Measurements from ENCODE around the gene CSNK1D. TPM values are rescaled to one million over a fixed set of nuclear protein-coding genes. Genes with fewer than 3 reads are reported as not detected.

CSNK1D gene
- total and polyA plus RNA-seq, 10 of the 15 experiments (the other 5 are each of a cell fraction or from before 2014, with no cell fraction given): 5.7 to 105 (median 58.1) TPM

DNA sequence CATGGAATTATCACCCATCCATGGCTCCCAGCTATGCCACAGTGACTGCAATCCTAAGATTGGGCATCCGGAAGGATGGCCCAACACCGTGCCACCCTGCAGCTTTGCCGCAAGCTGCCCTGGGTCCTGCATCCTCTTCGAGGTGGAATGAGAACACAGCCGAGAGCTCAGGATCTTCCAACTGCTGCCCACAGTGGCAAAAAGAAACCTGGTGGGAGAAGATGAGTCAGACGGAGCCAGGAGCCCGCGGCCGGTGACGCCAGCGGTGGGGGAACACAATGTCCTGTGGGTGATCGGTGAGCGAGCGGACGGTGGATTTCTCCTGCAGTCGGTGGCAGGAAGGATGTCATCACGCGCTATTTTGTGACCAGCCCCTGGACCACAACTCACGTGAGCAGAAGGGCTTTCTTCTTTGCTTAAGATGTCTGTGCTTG lies 23.8 kb upstream of the CSNK1D start (continued):
- TF ChIP-seq ELK1 (IDR thresholded peaks at IDR 0.05; ENCODE audit: low read depth, low read length): 0 out of 2 replicates have a peak, but pooled peaks have one; percentile 43
- TF ChIP-seq IKZF1 (conservative IDR thresholded peaks at IDR 0.05): peak; percentile 93
- peak; percentile 24 for TF ChIP-seq USF1 (IDR thresholded peaks at IDR 0.05; ENCODE audit: borderline replicate concordance, extremely low read length, insufficient read depth, low read depth, low read length)
- TF ChIP-seq ZNF24 (IDR thresholded peaks at IDR 0.05): no peak
- TF ChIP-seq, protein P1, sequence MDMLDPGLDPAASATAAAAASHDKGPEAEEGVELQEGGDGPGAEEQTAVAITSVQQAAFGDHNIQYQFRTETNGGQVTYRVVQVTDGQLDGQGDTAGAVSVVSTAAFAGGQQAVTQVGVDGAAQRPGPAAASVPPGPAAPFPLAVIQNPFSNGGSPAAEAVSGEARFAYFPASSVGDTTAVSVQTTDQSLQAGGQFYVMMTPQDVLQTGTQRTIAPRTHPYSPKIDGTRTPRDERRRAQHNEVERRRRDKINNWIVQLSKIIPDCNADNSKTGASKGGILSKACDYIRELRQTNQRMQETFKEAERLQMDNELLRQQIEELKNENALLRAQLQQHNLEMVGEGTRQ (IDR thresholded peaks at IDR 0.05; ENCODE audit: borderline replicate concordance, low read depth, low read length): peak; percentile 47; the same call in 1 of the 2 replicates
- no peak; the same call in 1 of the 2 replicates for TF ChIP-seq PML (IDR thresholded peaks at IDR 0.05; ENCODE audit: low read length)
- TF ChIP-seq TCF7 (IDR thresholded peaks at IDR 0.05; ENCODE audit: borderline replicate concordance): no peak
- TF ChIP-seq, protein P2, sequence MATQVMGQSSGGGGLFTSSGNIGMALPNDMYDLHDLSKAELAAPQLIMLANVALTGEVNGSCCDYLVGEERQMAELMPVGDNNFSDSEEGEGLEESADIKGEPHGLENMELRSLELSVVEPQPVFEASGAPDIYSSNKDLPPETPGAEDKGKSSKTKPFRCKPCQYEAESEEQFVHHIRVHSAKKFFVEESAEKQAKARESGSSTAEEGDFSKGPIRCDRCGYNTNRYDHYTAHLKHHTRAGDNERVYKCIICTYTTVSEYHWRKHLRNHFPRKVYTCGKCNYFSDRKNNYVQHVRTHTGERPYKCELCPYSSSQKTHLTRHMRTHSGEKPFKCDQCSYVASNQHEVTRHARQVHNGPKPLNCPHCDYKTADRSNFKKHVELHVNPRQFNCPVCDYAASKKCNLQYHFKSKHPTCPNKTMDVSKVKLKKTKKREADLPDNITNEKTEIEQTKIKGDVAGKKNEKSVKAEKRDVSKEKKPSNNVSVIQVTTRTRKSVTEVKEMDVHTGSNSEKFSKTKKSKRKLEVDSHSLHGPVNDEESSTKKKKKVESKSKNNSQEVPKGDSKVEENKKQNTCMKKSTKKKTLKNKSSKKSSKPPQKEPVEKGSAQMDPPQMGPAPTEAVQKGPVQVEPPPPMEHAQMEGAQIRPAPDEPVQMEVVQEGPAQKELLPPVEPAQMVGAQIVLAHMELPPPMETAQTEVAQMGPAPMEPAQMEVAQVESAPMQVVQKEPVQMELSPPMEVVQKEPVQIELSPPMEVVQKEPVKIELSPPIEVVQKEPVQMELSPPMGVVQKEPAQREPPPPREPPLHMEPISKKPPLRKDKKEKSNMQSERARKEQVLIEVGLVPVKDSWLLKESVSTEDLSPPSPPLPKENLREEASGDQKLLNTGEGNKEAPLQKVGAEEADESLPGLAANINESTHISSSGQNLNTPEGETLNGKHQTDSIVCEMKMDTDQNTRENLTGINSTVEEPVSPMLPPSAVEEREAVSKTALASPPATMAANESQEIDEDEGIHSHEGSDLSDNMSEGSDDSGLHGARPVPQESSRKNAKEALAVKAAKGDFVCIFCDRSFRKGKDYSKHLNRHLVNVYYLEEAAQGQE (IDR thresholded peaks at IDR 0.05; ENCODE audit: low read depth, low read length): no peak
- TF ChIP-seq ZNF207 (IDR thresholded peaks at IDR 0.05; ENCODE audit: borderline replicate concordance): no peak
- no peak for TF ChIP-seq SUZ12 (IDR thresholded peaks at IDR 0.05; ENCODE audit: unreplicated experiment)
- TF ChIP-seq DPF2 (IDR thresholded peaks at IDR 0.05): peak; percentile 52; the same call in 1 of the 2 replicates
- no peak for TF ChIP-seq EGR1 (IDR thresholded peaks at IDR 0.05; ENCODE audit: borderline replicate concordance in 1 of 2, low read depth in 2 of 2, low read length in 2 of 2)
- TF ChIP-seq, protein P3, sequence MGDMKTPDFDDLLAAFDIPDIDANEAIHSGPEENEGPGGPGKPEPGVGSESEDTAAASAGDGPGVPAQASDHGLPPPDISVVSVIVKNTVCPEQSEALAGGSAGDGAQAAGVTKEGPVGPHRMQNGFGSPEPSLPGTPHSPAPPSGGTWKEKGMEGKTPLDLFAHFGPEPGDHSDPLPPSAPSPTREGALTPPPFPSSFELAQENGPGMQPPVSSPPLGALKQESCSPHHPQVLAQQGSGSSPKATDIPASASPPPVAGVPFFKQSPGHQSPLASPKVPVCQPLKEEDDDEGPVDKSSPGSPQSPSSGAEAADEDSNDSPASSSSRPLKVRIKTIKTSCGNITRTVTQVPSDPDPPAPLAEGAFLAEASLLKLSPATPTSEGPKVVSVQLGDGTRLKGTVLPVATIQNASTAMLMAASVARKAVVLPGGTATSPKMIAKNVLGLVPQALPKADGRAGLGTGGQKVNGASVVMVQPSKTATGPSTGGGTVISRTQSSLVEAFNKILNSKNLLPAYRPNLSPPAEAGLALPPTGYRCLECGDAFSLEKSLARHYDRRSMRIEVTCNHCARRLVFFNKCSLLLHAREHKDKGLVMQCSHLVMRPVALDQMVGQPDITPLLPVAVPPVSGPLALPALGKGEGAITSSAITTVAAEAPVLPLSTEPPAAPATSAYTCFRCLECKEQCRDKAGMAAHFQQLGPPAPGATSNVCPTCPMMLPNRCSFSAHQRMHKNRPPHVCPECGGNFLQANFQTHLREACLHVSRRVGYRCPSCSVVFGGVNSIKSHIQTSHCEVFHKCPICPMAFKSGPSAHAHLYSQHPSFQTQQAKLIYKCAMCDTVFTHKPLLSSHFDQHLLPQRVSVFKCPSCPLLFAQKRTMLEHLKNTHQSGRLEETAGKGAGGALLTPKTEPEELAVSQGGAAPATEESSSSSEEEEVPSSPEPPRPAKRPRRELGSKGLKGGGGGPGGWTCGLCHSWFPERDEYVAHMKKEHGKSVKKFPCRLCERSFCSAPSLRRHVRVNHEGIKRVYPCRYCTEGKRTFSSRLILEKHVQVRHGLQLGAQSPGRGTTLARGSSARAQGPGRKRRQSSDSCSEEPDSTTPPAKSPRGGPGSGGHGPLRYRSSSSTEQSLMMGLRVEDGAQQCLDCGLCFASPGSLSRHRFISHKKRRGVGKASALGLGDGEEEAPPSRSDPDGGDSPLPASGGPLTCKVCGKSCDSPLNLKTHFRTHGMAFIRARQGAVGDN (IDR thresholded peaks at IDR 0.05): no peak; the same call in 1 of the 2 replicates
- no peak for TF ChIP-seq LARP7 (IDR thresholded peaks at IDR 0.05)
- TF ChIP-seq CREB1 (IDR thresholded peaks at IDR 0.05; ENCODE audit: low read depth): peak; percentile 81
- peak; percentile 54 for TF ChIP-seq SMAD1 (IDR thresholded peaks at IDR 0.05; ENCODE audit: low read depth, partially characterized antibody)
- peak; percentile 61; the same call in 1 of the 2 replicates for TF ChIP-seq RB1 (IDR thresholded peaks at IDR 0.05; ENCODE audit: borderline replicate concordance)
- no peak for TF ChIP-seq NFYA (IDR thresholded peaks at IDR 0.05; ENCODE audit: borderline replicate concordance, low read depth, low read length)
- no peak for TF ChIP-seq YY1 (IDR thresholded peaks at IDR 0.05; ENCODE audit: low read depth, low read length)
- 0 out of 2 replicates have a peak, but pooled peaks have one; percentile 30 for TF ChIP-seq TAF1 (IDR thresholded peaks at IDR 0.05; ENCODE audit: borderline replicate concordance, low read depth, low read length)
- TF ChIP-seq KLF5 (IDR thresholded peaks at IDR 0.05; ENCODE audit: partially characterized antibody): peak; percentile 23

Measured in GM12878 (cell line).